ENCODE results near the gene SLC25A29.
"Not testable (repeated sequence)": the region's sequence is repeated elsewhere in the genome, so short reads cannot be mapped to it uniquely, and the experiment has no call there.

The SLC25A29 gene

DNA sequence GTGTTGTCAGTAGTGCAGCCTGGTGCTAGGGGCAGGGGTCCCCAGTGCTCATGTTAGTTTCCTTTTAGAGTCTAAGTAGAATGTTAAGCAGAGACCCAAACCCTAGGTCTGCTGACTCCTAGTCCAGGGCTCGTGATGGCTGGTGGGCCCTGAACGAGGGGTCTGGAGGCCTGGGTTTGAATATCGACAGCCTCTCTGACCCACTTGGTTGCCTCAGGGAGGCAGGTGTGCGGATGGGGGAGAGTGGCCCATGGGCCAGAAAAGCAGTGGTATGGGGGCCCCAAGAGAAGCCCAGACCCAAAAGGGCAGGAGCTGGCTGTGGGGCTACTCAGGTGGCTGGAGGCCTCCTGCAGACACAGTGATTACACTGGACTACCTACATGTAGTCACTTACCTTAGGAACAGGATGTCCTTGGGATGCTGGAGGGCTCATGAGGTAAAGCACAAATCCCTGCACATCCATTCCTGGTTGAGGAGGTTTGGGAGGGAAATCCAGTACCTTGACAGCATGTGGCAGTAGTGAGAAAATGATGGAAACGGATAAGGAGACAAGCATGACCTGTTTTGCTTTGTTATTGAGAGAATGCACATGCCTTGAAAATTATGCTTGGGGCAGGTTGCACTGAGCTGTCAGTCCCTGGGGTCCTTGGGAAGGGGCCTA lies 1.7 kb upstream of the SLC25A29 start:
- Mint-ChIP-seq H3K4me1 (peaks cover 54% of the 10 kb centered on the region), H3K36me3 (peaks cover 18% of the 10 kb centered on the region), H3K27ac (no peak overlapping the region), H3K4me3 (peak overlapping the region; percentile 83), H3K9me3 (no peaks in the 10 kb centered on the region)
- ATAC-seq (no peak), DNase-seq (ENCODE audit: low spot score in 2 of 2) (no peak)

DNA sequence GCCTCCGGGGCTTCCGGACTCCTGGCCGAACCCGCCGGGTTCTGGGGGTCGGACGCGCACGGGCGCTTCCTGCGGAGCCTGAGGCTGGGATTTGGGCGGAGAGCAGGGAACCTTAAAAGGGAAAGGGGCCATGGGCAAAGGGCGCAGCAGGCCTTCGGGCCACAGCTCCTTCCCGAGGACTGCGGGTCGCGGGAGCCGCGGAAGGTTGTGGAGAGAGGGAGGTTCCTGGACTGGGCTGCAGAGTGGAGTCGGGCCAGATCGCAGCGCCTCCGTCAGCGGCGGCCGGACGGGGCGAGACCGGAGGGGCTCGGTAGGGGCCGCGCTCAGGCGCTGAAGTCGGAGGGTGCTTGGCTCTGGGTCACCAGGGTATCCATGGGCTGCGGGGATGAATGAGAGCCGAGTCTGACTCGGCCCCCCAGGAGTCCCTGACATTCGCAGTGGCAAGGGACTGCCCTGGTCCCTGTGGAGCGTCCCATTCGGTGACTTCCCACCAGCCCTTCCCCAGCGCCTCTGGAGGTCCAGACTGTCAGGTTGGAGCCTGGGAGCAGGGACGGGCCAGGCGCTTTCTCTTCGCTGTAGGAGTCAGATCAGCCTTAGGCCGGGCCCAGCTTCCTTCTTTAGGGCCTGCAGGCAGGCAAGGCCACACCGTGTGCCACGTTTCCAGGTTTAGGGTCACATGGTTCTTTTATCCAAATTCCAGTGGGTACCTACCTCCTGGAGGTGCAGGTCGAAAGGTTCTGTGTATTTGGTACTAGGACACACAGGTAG lies 938 bp upstream of the SLC25A29 start:
- no peak for DNase-seq (ENCODE audit: low spot score in 2 of 2)
- no peaks in the 10 kb centered on the region for H3K9me3 Mint-ChIP-seq
- no peak overlapping the region for H3K27ac Mint-ChIP-seq

DNA sequence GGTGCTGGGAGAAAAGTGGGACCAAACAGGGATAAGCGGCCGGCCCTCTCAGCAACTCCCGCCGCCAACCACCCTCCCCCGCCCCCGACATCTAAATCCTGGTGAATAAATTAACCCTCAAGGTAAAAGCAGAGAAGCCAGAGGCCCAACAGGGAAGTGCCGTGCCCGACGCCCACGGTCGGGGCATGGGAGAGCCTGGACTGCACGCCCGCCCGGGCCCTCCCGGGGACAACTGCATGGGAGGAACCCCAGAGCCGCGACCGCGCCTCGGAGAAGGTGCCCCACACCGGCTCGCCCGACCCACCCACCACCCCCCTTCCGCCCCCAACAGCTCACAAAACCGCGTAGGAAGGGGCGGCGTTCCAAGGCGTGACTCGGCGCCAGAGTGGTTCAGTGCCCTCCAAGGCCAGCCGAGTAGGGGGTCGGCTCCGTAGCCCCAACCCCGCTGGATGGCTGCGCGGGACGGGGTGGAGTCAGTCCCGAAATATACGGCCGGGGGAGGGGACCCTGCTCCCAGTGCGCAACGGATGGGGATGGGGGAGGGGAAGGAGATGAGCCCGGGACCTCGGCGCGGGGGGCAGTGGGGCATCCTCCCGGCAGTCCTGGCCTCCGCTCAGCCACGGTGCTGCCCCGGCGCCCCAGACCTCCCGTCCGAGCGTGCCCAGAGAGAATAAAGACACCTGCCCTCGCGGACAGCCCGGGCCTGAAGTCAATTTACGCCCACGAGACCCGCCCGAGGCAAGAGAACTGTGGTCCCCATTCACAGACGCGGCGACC lies 732 bp downstream of the SLC25A29 start:
- H3K27ac Mint-ChIP-seq, result peak overlapping the region; percentile 80
- DNase-seq (ENCODE audit: low spot score in 2 of 2), result peak in 1 of 2 donors; percentile 38

More for the DNA sequence above, 938 bp upstream of the SLC25A29 start:
- Mint-ChIP-seq H3K4me1 (peaks cover 51% of the 10 kb centered on the region), H3K36me3 (peaks cover 24% of the 10 kb centered on the region), H3K4me3 (peak overlapping the region; percentile 83)
- no peak for ATAC-seq

DNA sequence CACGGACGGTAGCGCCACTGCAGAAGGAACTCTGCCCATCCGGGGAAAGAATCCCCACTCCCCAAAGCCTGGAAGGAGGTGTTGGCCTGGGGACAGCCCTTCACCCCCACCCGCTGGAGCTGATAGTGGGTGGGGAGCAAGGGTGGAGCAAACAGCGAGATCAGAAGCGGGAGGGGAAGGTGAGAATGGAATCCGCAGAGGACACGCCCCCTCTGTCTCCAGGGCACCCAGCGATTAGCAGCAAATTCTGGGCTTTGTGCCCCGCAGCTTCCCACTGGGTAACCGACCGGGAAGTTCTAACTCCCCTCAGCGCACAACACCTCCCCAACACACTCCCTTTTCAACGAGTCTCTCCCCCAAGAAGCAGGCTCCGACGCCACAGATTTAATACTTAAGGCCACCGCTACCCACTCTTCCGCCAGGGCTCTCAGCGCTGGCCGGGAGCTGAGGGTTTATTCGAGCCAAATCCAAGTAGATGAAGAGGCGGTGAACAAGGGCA lies 1.4 kb downstream of the SLC25A29 start:
- Mint-ChIP-seq H3K36me3 (peaks cover 24% of the 10 kb centered on the region), H3K27ac (peak overlapping the region; percentile 80), H3K9me3 (no peaks in the 10 kb centered on the region), H3K4me3 (peak overlapping the region; percentile 83), H3K4me1 (peaks cover 49% of the 10 kb centered on the region)
- DNase-seq (ENCODE audit: low spot score in 2 of 2) (no peak), ATAC-seq (no peak)

More for the DNA sequence above, 732 bp downstream of the SLC25A29 start:
- ATAC-seq, result peak; percentile 55
- Mint-ChIP-seq H3K4me3 (peak overlapping the region; percentile 83), H3K4me1 (peaks cover 49% of the 10 kb centered on the region), H3K9me3 (no peaks in the 10 kb centered on the region), H3K36me3 (peaks cover 24% of the 10 kb centered on the region)

- H3K4me3 Mint-ChIP-seq, result peak overlapping the region; percentile 83
- peak overlapping the region; percentile 79 for H3K27ac Mint-ChIP-seq
- no peak for DNase-seq (ENCODE audit: low spot score in 2 of 2)
- no peaks in the 10 kb centered on the region for H3K9me3 Mint-ChIP-seq
- peaks cover 56% of the 10 kb centered on the region for H3K4me1 Mint-ChIP-seq
- no peak for ATAC-seq
- peaks cover 24% of the 10 kb centered on the region for H3K36me3 Mint-ChIP-seq
These were observed 2.3 kb downstream of the SLC25A29 start for GRCh38 chr14:100303925-100304324.

DNA sequence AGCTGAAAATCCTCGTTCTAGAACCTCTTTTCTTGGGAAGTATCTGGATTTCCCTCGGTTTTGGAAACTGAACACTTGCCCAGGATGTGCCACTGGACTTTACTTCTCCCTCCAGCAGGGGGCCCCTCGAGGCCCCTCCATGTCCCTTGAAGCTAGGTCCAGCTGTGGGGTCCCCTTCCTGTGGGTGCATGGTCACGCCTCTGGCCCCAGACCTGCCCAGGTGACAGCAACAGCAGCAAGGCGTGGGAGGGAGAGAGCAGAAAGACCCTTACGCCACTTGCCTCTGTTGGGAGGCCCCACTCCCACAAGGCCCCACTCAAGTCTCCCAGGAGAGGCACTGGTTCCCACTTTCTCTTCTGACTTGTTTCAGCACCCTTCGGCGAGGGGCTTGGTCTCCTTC lies 3.1 kb downstream of the SLC25A29 start:
- Mint-ChIP-seq H3K4me3 (no peak overlapping the region), H3K36me3 (peaks cover 25% of the 10 kb centered on the region), H3K9me3 (no peaks in the 10 kb centered on the region), H3K27ac (peak overlapping the region; percentile 79), H3K4me1 (peaks cover 53% of the 10 kb centered on the region)
- DNase-seq (ENCODE audit: low spot score in 2 of 2), result no peak
- ATAC-seq, result no peak

- no peak for DNase-seq (ENCODE audit: low spot score in 2 of 2)
- Mint-ChIP-seq H3K27ac (no peak overlapping the region), H3K4me3 (no peak overlapping the region), H3K36me3 (peaks cover 30% of the 10 kb centered on the region), H3K9me3 (no peaks in the 10 kb centered on the region), H3K4me1 (peaks cover 53% of the 10 kb centered on the region)
- ATAC-seq, result no peak
These were observed 3.6 kb downstream of the SLC25A29 start for GRCh38 chr14:100302616-100303015.

GRCh38 chr14:100299238-100299560 lies 7.0 kb downstream of the SLC25A29 start:
- Mint-ChIP-seq H3K36me3 (peaks cover 24% of the 10 kb centered on the region), H3K27ac (peak overlapping the region; percentile 4), H3K9me3 (no peaks in the 10 kb centered on the region), H3K4me1 (peaks cover 48% of the 10 kb centered on the region), H3K4me3 (no peak overlapping the region)
- DNase-seq (ENCODE audit: low spot score in 2 of 2) (no peak), ATAC-seq (no peak)

- DNase-seq (ENCODE audit: low spot score in 2 of 2) (no peak), ATAC-seq (no peak)
- peaks cover 24% of the 10 kb centered on the region for H3K36me3 Mint-ChIP-seq
- peaks cover 45% of the 10 kb centered on the region for H3K4me1 Mint-ChIP-seq
- H3K9me3 Mint-ChIP-seq, result no peaks in the 10 kb centered on the region
- no peak overlapping the region for H3K4me3 Mint-ChIP-seq
- H3K27ac Mint-ChIP-seq, result peak overlapping the region; percentile 4
These were observed 7.5 kb downstream of the SLC25A29 start for GRCh38 chr14:100298551-100299237.

DNA sequence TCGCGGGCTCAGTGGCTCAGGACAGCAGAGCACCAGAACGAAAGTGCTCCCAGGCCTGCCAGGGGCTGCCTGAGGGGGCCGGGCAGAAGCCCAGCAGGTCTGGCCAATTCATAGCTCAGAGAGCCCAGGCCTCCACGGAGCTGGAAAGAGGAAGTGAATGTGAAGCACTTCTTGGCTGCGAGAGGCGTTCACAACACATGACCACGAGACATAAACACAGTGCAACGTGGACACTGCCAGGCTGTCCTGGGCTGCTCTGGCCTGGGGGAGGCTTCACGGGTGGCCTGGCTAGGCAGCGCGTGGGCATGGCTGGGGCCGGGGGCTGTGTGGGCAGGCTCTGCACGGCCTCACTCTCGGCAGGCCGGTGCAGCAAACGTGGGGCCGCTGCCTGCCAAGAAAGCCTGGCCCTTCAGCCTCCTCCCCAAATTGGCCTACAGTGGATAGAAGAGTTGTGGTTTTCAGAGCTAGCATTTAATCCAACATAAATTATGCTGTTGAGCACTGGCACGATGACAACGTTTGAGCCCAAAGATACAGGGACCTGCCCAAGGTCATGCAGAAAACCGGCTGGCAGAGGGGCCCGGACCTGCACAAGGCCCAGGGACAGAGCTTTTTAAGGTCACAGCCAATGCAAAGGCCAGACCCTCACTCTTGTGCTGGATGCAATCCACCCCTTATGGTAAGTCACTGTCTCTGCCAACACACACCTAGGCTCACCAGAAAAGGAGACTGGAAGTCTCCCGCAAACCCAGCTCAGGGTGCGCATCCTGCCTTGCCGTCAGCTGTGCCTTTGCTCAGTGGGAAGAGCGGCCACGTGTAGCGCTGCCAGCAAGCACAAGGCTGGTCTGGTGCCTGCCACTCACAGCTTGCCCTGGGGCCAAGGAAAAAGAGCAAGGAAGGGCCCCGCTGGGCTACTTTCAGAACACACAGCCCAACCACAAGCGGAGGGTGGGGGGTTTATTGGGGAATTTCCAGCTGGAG lies 8.6 kb downstream of the SLC25A29 start:
- no peaks in the 10 kb centered on the region for H3K9me3 Mint-ChIP-seq
- peaks cover 15% of the 10 kb centered on the region for H3K36me3 Mint-ChIP-seq
- peak overlapping the region; percentile 4 for H3K27ac Mint-ChIP-seq
- H3K4me1 Mint-ChIP-seq, result peaks cover 34% of the 10 kb centered on the region
- no peak for ATAC-seq
- H3K4me3 Mint-ChIP-seq, result no peak overlapping the region
- DNase-seq (ENCODE audit: low spot score in 2 of 2), result no peak

DNA sequence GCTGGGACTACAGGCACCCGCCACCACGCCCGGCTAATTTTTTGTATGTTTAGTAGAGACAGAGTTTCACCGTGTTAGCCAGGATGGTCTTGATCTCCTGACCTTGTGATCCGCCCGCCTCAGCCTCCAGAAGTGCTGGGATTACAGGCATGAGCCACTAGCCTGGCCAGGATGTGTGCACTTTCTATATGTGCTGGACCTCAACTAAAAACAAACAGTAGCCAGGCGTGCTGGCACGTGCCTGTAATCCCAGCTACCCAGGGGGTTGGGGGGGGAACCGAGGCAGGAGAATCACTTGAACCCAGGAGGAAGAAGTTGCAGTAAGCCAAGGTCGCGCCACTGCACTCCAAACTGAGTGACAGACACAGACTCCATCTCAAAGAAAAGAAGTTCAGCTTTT lies 9.5 kb downstream of the SLC25A29 start:
- not testable (repeated sequence) for ATAC-seq; H3K4me3 Mint-ChIP-seq; DNase-seq (ENCODE audit: low spot score in 2 of 2); H3K9me3 Mint-ChIP-seq
- Mint-ChIP-seq H3K4me1 (peaks cover 30% of the 10 kb centered on the region), H3K27ac (peak overlapping the region; percentile 4), H3K36me3 (peaks cover 13% of the 10 kb centered on the region)

DNA sequence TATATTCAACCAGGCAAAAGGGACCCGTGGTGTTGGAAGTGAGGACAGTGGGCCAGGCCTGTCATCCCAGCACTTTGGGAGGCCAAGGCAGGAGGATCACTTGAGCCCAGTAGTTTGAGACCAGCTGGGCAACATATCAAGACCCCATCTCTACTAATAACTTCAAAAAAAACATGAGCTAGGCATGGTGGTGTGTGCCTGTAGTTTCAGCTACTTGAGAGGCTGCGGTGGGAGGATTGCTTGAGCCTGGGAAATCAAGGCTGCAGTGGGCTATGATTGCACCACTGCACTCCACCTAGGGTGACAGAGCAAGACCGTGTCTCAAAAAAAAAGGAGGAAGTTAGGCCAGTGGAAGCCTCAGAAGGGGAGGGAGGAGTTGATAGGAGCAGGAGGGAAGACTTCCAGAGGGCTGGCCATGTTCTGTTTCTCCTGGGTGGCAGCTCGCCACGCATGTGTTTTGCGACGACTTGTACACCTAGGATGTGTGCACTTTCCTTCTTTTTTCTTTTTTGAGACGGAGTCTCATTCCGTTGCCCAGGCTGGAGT lies 10.1 kb downstream of the SLC25A29 start:
- H3K9me3 Mint-ChIP-seq, result no peaks in the 10 kb centered on the region
- peaks cover 27% of the 10 kb centered on the region for H3K4me1 Mint-ChIP-seq
- ATAC-seq (no peak), DNase-seq (ENCODE audit: low spot score in 2 of 2) (no peak)
- H3K27ac Mint-ChIP-seq, result peak overlapping the region; percentile 37
- no peak overlapping the region for H3K4me3 Mint-ChIP-seq
- H3K36me3 Mint-ChIP-seq, result peaks cover 19% of the 10 kb centered on the region

- H3K4me3 Mint-ChIP-seq, result no peak overlapping the region
- H3K27ac Mint-ChIP-seq, result peak overlapping the region; percentile 37
- ATAC-seq (no peak), DNase-seq (ENCODE audit: low spot score in 2 of 2) (no peak)
- H3K4me1 Mint-ChIP-seq, result peaks cover 27% of the 10 kb centered on the region
- peaks cover 19% of the 10 kb centered on the region for H3K36me3 Mint-ChIP-seq
- no peaks in the 10 kb centered on the region for H3K9me3 Mint-ChIP-seq
These were observed 10.7 kb downstream of the SLC25A29 start for GRCh38 chr14:100295376-100296105.
